DMS53 (cell line): ENCODE measurements around the gene AGBL4.
A peak's percentile ranks its signal among the peaks of the same experiment; 100 is the strongest.
"Not testable (repeated sequence)": the region's sequence is repeated elsewhere in the genome, so short reads cannot be mapped to it uniquely, and the experiment has no call there.

Source experiments
- DNase-seq: peaks from one replicate; lab custom pipeline; 2025; lab: John Stamatoyannopoulos, UW

Gene AGBL4

GRCh38 chr1:49306507-49307070 lies 717.2 kb downstream of the AGBL4 start:
- no peak for DNase-seq

DNA sequence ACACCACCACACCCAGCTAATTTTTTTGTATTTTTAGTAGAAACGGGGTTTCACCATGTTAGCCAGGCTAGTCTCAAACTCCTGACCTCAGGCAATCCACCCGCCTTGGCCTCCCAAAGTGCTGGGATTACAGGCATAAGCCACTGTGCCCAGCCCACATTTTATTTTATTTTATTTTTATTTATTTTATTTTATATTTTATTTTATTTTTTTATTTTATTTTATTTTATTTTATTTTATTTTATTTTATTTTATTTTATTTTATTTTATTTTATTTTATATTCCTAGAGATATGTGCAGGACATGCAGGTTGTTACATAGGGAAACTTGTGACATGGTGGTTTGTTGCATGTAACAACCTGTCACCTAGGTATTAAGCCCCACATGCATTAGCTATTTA lies 721.4 kb downstream of the AGBL4 start:
- not testable (repeated sequence) for DNase-seq

DNA sequence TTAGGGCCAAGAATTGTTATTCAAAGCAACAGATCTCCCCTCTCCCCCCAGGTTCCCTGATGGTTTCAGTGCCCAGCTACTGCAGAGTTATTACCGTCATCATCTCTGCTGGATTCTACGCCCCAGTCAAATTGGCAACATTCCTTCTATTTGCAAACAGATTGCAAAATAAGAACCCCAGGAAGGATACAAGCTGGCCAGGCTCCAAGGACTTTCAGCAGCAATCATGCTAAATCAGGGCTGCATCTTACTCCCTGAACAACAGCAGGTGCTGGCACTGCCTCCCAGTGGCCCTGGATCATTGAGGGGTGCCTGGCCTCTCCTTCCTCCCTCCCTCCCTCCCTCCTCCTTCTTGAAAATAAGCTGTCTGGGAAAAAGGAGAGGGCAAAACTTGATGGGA lies 725.5 kb downstream of the AGBL4 start:
- no peak for DNase-seq

DNA sequence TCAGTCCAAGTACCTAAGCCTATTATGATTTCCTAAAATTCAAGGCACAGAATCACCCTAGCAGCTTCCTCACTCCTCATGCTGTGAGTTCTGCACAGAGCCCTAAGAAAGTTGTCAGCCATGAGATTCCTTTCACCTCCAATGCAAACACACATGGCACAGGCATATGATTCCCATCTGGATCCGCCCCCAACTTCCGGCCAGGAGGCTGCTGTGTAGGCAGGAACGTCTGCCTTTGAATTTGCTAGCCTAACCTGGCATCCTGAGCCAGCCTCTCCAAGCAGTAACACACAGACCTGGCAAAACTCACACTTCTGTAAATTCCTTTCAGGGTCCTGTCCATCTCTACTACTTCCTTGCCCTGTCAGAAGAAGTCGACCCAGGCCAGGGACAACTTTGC lies 726.0 kb downstream of the AGBL4 start:
- peak; percentile 43 for DNase-seq

- DNase-seq = no peak
Observed at GRCh38 chr1:49294539-49294938, 729.2 kb downstream of the AGBL4 start.

GRCh38 chr1:49293016-49293415 lies 730.7 kb downstream of the AGBL4 start:
- no peak for DNase-seq

DNA sequence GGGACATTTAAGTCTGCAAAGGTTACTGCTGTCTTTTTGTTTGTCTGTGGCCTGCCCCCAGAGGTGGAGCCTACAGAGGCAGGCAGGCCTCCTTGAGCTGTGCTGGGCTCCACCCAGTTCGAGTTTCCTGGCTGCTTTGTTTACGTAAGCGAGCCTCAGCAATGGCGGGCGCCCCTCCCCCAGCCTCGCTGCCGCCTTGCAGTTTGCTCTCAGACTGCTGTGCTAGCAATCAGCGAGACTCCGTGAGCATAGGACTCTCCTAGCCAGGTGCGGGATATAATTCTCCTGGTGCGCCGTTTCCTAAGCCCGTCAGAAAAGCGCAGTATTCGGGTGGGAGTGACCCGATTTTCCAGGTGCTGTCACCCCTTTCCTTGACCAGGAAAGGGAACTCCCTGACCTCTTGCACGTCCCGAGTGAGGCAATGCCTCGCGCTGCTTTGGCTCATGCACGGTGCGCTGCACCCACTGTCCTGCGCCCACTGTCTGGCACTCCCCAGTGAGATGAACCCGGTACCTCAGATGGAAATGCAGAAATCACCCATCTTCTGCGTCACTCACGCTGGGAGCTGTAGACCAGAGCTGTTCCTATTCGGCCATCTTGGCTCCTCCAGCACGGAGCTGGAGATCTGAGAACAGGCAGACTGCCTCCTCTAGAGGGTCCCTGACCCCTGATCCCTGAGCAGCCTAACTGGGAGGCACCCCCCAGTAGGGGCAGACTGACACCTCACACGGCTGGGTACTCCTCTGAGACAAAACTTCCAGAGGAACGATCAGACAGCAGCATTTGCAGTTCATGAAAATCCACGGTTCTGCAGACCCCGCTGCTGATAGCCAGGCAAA lies 766.3 kb downstream of the AGBL4 start:
- DNase-seq = peak; percentile 94

DNA sequence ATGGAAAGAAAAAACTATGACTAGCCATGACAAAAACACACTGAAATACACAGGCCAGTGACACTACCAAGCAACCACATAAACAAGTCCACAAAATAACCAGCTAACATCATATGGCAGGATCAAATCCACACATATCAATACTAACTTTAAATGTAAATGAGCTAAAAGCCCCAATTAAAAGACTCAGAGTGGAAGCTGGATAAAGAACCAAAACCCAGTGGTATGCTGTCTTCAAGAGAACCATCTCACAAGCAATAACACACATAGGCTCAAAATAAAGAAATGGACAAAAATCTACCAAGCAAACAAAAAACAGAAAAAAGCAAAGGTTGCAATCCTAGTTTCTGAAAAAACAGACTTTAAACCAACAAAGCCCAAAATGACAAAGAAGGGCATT lies 770.8 kb downstream of the AGBL4 start:
- DNase-seq = no peak

- DNase-seq = peak; percentile 16
Observed at GRCh38 chr1:49251019-49251784, 772.6 kb downstream of the AGBL4 start.

- DNase-seq = no peak
Observed at GRCh38 chr1:49240709-49241221, 783.0 kb downstream of the AGBL4 start.

- DNase-seq = no peak
Observed at GRCh38 chr1:49234988-49235387, 788.8 kb downstream of the AGBL4 start.

GRCh38 chr1:49229555-49229954 lies 794.2 kb downstream of the AGBL4 start:
- peak; percentile 68 for DNase-seq

DNA sequence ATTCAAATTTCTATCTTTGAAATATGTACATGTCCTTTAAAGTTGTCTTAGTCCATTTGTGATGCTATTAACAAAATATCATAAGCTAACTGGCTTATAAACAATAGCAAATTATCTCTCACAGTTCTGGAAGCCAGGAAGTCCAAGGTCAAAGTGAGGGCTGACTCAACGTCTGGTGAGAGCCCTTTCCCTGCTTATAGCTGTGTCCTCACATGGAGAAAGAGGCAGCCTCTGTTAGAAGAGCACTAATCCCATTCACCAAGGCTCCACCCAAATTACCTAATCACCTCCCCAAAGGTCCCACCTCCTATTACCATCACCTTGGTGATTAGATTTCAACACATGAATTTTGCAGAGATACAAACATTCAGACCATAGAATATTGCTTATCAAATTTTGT lies 797.0 kb downstream of the AGBL4 start:
- no peak for DNase-seq

DNA sequence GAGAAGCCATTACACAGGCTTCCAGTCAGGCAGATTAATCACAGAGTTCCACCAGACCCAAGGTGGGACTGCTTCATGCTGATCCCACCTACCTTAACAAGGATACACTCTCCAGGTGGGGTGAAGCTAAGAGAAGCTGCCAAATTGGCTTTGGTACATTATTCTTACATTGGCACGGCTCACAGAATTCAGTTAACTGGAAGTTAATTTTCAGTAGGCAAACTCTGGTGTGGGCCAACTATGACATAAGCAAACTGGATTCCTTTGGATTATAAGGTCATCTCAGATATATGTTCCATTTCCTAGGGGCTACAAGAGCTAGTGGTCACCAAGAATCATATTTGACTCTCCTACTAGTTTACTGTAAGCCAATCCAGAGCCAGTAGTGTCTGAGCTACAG lies 798.3 kb downstream of the AGBL4 start:
- no peak for DNase-seq

DNA sequence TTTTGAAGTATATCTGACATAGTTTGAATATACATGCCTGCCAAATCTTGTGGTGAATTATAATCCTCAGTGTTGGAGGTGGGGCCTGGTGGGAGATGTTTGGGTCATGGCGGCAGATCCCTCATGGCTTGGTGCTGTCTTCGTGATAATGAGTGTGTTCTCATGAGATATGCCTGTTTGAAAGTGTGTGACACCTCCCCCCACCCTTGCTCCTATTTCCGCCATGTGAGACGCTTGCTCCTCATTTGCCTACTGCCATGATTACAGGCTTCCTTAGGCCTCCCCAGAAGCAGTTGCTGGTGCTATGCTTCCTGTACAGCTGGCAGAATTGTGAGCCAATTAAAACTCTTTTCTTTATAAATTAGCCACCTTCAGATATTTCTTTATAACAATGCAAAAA lies 810.5 kb downstream of the AGBL4 start:
- DNase-seq = no peak

GRCh38 chr1:49208712-49209111 lies 815.0 kb downstream of the AGBL4 start:
- DNase-seq = no peak

DNA sequence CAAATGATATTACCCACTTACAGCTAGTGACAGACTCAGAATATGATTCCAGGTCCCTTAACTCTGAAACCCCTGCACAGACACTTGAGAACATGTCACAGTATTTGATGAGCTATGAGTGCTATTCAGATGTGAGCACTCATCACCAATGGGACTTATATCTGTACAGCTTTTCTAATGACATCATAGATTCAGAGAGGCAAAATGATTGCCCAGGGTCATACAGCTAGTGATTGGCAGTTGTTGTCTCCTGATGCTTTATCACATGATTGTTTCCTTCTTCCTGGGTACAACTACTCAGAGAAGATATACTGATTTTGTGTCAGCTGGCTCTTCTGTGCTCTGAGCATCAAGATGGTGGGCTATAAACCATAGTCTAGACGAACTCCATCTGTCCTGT lies 819.0 kb downstream of the AGBL4 start:
- no peak for DNase-seq

DNA sequence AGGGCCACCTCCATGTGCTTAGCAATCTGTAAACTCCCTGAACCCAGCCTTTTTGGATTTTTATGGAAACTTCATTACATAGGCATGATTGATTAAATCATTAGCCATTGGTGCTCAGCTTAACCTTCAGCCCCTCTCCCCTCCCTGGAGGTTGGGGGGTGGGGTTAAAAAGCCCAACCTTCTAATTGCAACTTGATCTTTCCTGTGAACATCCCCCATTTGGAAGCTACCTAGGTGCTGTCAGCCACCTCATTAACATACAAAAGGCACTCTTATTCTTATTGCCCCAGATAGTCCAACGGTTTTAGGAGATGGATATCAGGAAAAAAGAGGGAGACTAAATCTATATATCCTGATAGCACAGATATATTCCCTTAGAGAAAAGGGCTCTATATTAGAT lies 823.0 kb downstream of the AGBL4 start:
- DNase-seq = no peak

DNA sequence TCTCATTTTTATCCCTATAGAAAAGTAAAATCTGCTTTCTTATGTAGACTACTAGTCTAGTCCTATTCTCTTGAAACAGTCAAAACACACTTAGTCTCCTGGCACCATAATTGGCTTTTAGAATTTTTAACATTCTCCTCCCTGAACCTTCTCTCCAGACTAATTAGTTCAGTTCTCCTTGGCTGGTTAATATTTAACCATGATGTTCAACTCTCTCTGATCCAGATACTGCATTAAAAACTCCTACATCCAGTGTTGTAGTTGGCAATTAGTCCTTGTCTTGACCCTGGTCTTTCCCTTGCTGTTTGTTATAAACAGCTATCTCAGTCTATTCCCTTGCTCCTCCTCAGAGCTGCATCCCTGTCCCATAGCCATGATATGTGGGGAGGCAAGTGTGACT lies 824.2 kb downstream of the AGBL4 start:
- peak; percentile 64 for DNase-seq

DNA sequence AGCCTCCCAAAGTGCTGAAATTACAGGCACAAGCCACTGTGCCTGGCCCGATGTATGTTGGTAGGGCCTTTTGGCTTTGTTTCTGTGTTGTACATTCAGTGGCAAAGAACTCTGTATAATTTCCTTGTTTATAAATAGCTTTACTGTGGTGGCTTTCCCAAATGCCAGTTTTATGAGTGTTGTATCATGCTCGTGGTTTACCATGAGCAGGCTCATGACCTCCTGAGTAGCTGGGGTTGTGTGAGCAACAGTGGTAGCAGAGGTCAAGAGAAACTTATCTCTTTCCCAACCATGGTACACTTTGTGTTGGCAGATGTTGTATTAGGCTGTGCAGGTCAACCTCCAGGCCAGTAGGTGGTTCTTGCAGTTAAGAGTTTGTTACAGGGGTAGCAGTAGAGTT lies 826.7 kb downstream of the AGBL4 start:
- no peak for DNase-seq

GRCh38 chr1:49190138-49190537 lies 833.6 kb downstream of the AGBL4 start:
- DNase-seq = no peak

DNA sequence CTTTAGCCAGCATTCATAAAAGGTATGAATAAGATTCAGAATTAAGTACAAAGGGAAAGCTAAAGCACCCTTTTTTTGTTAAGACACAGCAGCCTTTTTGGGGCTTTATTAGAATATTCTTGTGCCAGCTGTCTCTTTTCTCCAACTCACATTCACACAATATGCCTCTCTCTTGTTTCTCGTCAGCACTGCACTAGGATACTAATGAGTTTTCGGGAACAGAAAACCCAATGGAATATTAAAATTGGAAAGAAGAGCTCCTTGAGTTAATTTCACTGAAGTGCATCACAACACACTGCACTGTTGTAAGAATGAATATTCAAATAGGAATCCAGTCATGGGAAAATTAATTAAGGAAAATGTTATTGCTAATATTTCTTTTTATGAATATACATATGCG lies 836.7 kb downstream of the AGBL4 start:
- DNase-seq = no peak

DNA sequence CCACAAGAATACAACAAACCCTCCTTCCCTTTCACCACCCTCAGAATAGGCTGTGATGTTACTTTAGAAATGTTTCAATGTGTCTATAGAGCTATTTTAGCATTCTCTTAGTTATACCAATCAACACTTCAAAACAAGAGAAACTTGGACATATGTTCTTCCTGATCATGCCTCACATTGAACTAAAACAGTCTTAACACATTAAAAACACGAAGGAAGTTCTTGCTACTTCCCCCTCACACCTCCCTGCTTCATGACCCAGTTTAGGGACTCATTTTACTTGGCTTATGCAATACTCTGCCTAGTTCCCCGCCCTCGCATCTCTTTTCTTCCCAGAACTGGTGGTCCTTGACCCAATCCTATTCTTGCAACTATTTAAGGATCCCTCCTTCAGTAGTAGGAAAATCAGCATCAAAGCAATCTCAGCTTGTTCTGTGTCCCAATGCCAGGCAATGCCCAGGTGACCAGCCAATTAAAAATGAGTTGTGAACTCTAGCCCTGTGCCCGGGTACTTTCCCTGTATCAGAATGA lies 838.2 kb downstream of the AGBL4 start:
- DNase-seq = no peak
